ENCODE results near the gene CDIPT. TPM values are rescaled to one million over a fixed set of nuclear protein-coding genes. Genes with fewer than 3 reads are reported as not detected.

CDIPT gene
- total and polyA plus RNA-seq, 2 of the 13 experiments (the other 11 are each of a cell fraction or from before 2014, with no cell fraction given), result 54.9 to 97.5 TPM

GRCh38 chr16:29891525-29892457 is 28.8 kb upstream of the CDIPT start (continued):
- no peak for TF ChIP-seq UBTF (CRISPR knock-in tag; IDR thresholded peaks at IDR 0.05)
- no peak for TF ChIP-seq ZNF225 (CRISPR knock-in tag; IDR thresholded peaks at IDR 0.05)
- TF ChIP-seq EP300 (IDR thresholded peaks at IDR 0.05; ENCODE audit: low read depth in 2 of 2, low read length in 2 of 2), result peak; percentile 62 to 75; a peak in 2 of 4 replicates
- TF ChIP-seq EP300 (CRISPR knock-in tag; IDR thresholded peaks at IDR 0.05; ENCODE audit: borderline replicate concordance), result peak; percentile 64; the same call in 1 of the 2 replicates
- no peak for TF ChIP-seq ZNF207 (IDR thresholded peaks at IDR 0.05; ENCODE audit: borderline replicate concordance)
- 0 out of 2 replicates have a peak, but pooled peaks have one; percentile 43 for TF ChIP-seq ZNF264 (CRISPR knock-in tag; IDR thresholded peaks at IDR 0.05)
- 0 out of 2 replicates have a peak, but pooled peaks have one; percentile 8 for TF ChIP-seq ZNF598 (CRISPR knock-in tag; IDR thresholded peaks at IDR 0.05; ENCODE audit: borderline replicate concordance)
- no peak for TF ChIP-seq MBD4 (IDR thresholded peaks at IDR 0.05; ENCODE audit: borderline replicate concordance, low read length)
- TF ChIP-seq AFF4 (CRISPR knock-in tag; IDR thresholded peaks at IDR 0.05), result no peak
- no peak; the same call in 1 of the 2 replicates for TF ChIP-seq IKZF5 (CRISPR knock-in tag; IDR thresholded peaks at IDR 0.05)
- TF ChIP-seq PHF20 (CRISPR knock-in tag; IDR thresholded peaks at IDR 0.05), result no peak
- no peak for TF ChIP-seq DMTF1 (CRISPR knock-in tag; IDR thresholded peaks at IDR 0.05)
- TF ChIP-seq XRCC5 (optimal IDR thresholded peaks at IDR 0.05; ENCODE audit: low read length), result no peak
- peak; percentile 27; the same call in 1 of the 2 replicates for TF ChIP-seq ZNF263 (CRISPR knock-in tag; IDR thresholded peaks at IDR 0.05)
